HepG2 (cell line): ENCODE results near the gene VWA7. TPM values are rescaled to one million over a fixed set of nuclear protein-coding genes. Genes with fewer than 3 reads are reported as not detected.

Experiments used
- AGO1 ChIP-seq: fragments of 200-400 bp; formaldehyde crosslinking; IDR thresholded peaks from 2 replicates; pipeline ENCODE4 v1.6.1; 2017; ENCODE audit warnings: mild to moderate bottlenecking, low read depth, low read length, moderate library complexity; ENCODE audit not compliant: poor library complexity, severe bottlenecking
- BRCA1 ChIP-seq: sonication (generic); formaldehyde crosslinking; IDR thresholded peaks from 2 replicates; pipeline ENCODE4 v1.4.0; 2020; ENCODE audit warnings: missing genetic modification reagents
- CC2D1A ChIP-seq: sonication (generic); formaldehyde crosslinking; IDR thresholded peaks from 2 replicates; pipeline ENCODE4 v1.8.1; 2023; ENCODE audit warnings: mild to moderate bottlenecking, missing genetic modification reagents
- FLYWCH1 ChIP-seq: sonication (generic); formaldehyde crosslinking; IDR thresholded peaks from 2 replicates; pipeline ENCODE4 v1.8.1; 2023; ENCODE audit warnings: mild to moderate bottlenecking, missing genetic modification reagents
- FOXC1 ChIP-seq: sonication (generic); formaldehyde crosslinking; IDR thresholded peaks from 2 replicates; pipeline ENCODE4 v1.8.0; 2022; ENCODE audit warnings: mild to moderate bottlenecking, missing genetic modification reagents, borderline replicate concordance
- HDAC2 ChIP-seq: sonication (generic); formaldehyde crosslinking; IDR thresholded peaks from 2 replicates; pipeline ENCODE4 v1.4.0; 2020; ENCODE audit warnings: missing genetic modification reagents
- IKZF1 ChIP-seq: fragments of 450-650 bp; IDR thresholded peaks from 2 replicates; pipeline ENCODE4 v1.7.1; 2016
- KDM4B ChIP-seq: sonication (generic); formaldehyde crosslinking; IDR thresholded peaks from 2 replicates; pipeline ENCODE4 v1.4.0; 2020; ENCODE audit warnings: missing genetic modification reagents
- KLF13 ChIP-seq: sonication (generic); formaldehyde crosslinking; IDR thresholded peaks from 2 replicates; pipeline ENCODE4 v1.4.0; 2020; ENCODE audit warnings: mild to moderate bottlenecking, missing genetic modification reagents
- MAZ ChIP-seq, 2 experiments: sonication (generic) in 1 of 2; formaldehyde crosslinking in 1 of 2; IDR thresholded peaks; 2 replicates each; pipeline versions ENCODE4 v1.5.0 to v1.6.1; 2012 to 2020; ENCODE audit warnings: low read depth in 2 of 2, mild to moderate bottlenecking in 2 of 2, borderline replicate concordance in 1 of 2, improper control_type of control experiment in 1 of 2, low read length in 1 of 2, missing genetic modification reagents in 1 of 2, moderate library complexity in 1 of 2
- MIXL1 ChIP-seq: IDR thresholded peaks from 2 replicates; pipeline ENCODE4 v1.6.1; 2016
- NFE2L2 ChIP-seq: fragments of 150-350 bp; IDR thresholded peaks from 2 replicates; pipeline ENCODE4 v1.6.1; 2014; ENCODE audit warnings: low read length
- NFKB2 ChIP-seq: sonication (generic); formaldehyde crosslinking; IDR thresholded peaks from 2 replicates; pipeline ENCODE4 v1.4.0; 2020; ENCODE audit warnings: missing genetic modification reagents, borderline replicate concordance
- POLR2AphosphoS5 ChIP-seq: IDR thresholded peaks from 2 replicates; pipeline ENCODE4 v1.6.1; 2012; ENCODE audit warnings: low read depth, low read length
- SP140L ChIP-seq: sonication (generic); formaldehyde crosslinking; IDR thresholded peaks from 2 replicates; pipeline ENCODE4 v1.4.0; 2020; ENCODE audit warnings: missing genetic modification reagents, borderline replicate concordance
- U2AF1 ChIP-seq: fragments of 200-400 bp; formaldehyde crosslinking; optimal IDR thresholded peaks from 2 replicates; pipeline ENCODE3; 2017; ENCODE audit warnings: mild to moderate bottlenecking, low read depth, low read length
- ZFY ChIP-seq: sonication (generic); formaldehyde crosslinking; IDR thresholded peaks from 2 replicates; pipeline ENCODE4 v1.4.0; 2020; ENCODE audit warnings: missing genetic modification reagents
- ZMAT3 ChIP-seq: sonication (generic); formaldehyde crosslinking; conservative IDR thresholded peaks from 2 replicates; pipeline ENCODE4 v1.7.0; 2021; ENCODE audit warnings: missing genetic modification reagents
- ZMYM4 ChIP-seq: sonication (generic); formaldehyde crosslinking; IDR thresholded peaks from 2 replicates; pipeline ENCODE4 v1.8.1; 2023; ENCODE audit warnings: mild to moderate bottlenecking, missing genetic modification reagents
- ZNF253 ChIP-seq: sonication (generic); formaldehyde crosslinking; IDR thresholded peaks from 2 replicates; pipeline ENCODE4 v1.8.0; 2022; ENCODE audit warnings: mild to moderate bottlenecking, missing genetic modification reagents, borderline replicate concordance
- ZNF431 ChIP-seq: sonication (generic); formaldehyde crosslinking; IDR thresholded peaks from 2 replicates; pipeline ENCODE4 v1.9.0; 2022; ENCODE audit warnings: missing genetic modification reagents, low read depth, mild to moderate bottlenecking, borderline replicate concordance
- polyA plus RNA-seq, 8 experiments: library from polyadenylated mRNA; depleted of rRNA in 3 of 8; stranded (reverse) in 7 of 8; unstranded in 1 of 8; fragments of >200 nt; fragmentation: Illumina TruSeq in 4 of 8; extraction: Trizol in 4 of 8; gene quantifications; 2 replicates each; pipeline versions ENCODE4 v1.2.1 to v1.2.3, GENCODE V29; 2011 to 2016; ENCODE audit warnings: low read depth in 4 of 8, missing spikeins in 1 of 8, mixed read lengths in 1 of 8; ENCODE audit not compliant: insufficient read depth in 1 of 8
- total RNA-seq, 5 experiments: library from RNA; depleted of rRNA; stranded (reverse); fragments of >200 nt; fragmentation: Illumina TruSeq; extraction: Trizol; gene quantifications; 2 replicates each; pipeline ENCODE4 v1.2.3, GENCODE V29; 2016; ENCODE audit warnings: low read depth in 1 of 5
- TF ChIP-seq, protein P1 (sequence below): sonication (generic); formaldehyde crosslinking; IDR thresholded peaks from 2 replicates; pipeline ENCODE4 v1.4.0; 2020; ENCODE audit warnings: mild to moderate bottlenecking, missing genetic modification reagents, borderline replicate concordance

Gene VWA7
- total and polyA plus RNA-seq, 2 of the 13 experiments (the other 11 are each of a cell fraction or from before 2014, with no cell fraction given), result 0.86 to 3.3 TPM

DNA sequence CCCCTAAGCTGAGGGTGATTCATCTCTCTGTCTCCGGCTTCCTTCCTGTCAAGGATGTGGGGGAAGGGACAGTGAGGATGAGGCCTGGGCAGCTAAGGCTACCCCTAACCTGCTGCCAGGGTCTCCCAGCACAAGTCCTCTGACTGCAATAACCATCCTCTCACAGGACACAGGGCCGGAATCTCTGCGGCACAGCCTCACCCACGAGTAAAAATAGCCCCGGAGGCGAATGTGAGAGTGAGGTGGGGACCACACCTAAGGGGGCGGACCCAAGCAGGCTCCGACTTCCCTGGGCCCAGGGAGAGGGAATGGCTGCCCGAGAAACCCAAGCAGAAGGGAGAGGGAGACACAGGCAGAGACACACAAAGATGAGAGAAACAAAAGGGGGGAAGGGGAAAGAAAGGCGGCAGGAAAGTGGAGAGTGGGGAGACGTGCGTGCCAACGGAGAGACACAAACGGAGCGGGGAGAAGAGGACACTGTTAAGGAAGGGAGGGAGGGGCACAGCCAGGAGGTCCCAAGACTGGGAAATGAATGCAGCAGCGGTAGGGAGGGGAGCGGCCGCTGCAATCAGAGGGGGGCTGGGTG lies 42.2 kb downstream of the VWA7 start (continued):
- TF ChIP-seq, protein P1, sequence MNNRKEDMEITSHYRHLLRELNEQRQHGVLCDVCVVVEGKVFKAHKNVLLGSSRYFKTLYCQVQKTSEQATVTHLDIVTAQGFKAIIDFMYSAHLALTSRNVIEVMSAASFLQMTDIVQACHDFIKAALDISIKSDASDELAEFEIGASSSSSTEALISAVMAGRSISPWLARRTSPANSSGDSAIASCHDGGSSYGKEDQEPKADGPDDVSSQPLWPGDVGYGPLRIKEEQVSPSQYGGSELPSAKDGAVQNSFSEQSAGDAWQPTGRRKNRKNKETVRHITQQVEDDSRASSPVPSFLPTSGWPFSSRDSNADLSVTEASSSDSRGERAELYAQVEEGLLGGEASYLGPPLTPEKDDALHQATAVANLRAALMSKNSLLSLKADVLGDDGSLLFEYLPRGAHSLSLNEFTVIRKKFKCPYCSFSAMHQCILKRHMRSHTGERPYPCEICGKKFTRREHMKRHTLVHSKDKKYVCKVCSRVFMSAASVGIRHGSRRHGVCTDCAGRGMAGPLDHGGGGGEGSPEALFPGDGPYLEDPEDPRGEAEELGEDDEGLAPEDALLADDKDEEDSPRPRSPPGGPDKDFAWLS, result no peak
- no peak for TF ChIP-seq U2AF1
- TF ChIP-seq FOXC1 (CRISPR knock-in tag), result no peak; the same call in 1 of the 2 replicates
- no peak for TF ChIP-seq NFE2L2
- peak; percentile 60 for TF ChIP-seq ZFY
- 0 out of 2 replicates have a peak, but pooled peaks have one; percentile 3 for TF ChIP-seq HDAC2 (CRISPR knock-in tag)
- TF ChIP-seq IKZF1, result no peak
- TF ChIP-seq CC2D1A (CRISPR knock-in tag), result no peak
- no peak for TF ChIP-seq KDM4B (CRISPR knock-in tag)
- TF ChIP-seq ZMAT3, result peak; percentile 70; the same call in 1 of the 2 replicates
- no peak for TF ChIP-seq SP140L (CRISPR knock-in tag)
- no peak for TF ChIP-seq MAZ (IDR thresholded peaks at IDR 0.05; ENCODE audit: borderline replicate concordance, low read depth, low read length)
- 0 out of 2 replicates have a peak, but pooled peaks have one; percentile 0 for TF ChIP-seq MAZ (CRISPR knock-in tag; IDR thresholded peaks at IDR 0.05; ENCODE audit: low read depth)
- TF ChIP-seq ZMYM4 (CRISPR knock-in tag), result no peak
- TF ChIP-seq AGO1, result no peak
- TF ChIP-seq NFKB2 (CRISPR knock-in tag), result peak; percentile 43; the same call in 1 of the 2 replicates
- peak; percentile 52 for TF ChIP-seq POLR2AphosphoS5
- no peak for TF ChIP-seq ZNF431 (CRISPR knock-in tag)
- TF ChIP-seq MIXL1 (CRISPR knock-in tag), result no peak
- no peak for TF ChIP-seq BRCA1 (CRISPR knock-in tag)
- no peak for TF ChIP-seq KLF13
- TF ChIP-seq FLYWCH1 (CRISPR knock-in tag), result no peak
- peak; percentile 54; the same call in 1 of the 2 replicates for TF ChIP-seq ZNF253 (CRISPR knock-in tag)
